GM12872 (cell line): ENCODE results near the gene PTPRD.

ENCODE experiments used
- TF ChIP-seq, protein P1 (sequence below): IDR thresholded peaks from 3 replicates; pipeline ENCODE4 v1.5.1; 2011; ENCODE audit warnings: low read depth, mild to moderate bottlenecking, low read length, moderate library complexity; ENCODE audit not compliant: insufficient read depth

PTPRD gene

DNA sequence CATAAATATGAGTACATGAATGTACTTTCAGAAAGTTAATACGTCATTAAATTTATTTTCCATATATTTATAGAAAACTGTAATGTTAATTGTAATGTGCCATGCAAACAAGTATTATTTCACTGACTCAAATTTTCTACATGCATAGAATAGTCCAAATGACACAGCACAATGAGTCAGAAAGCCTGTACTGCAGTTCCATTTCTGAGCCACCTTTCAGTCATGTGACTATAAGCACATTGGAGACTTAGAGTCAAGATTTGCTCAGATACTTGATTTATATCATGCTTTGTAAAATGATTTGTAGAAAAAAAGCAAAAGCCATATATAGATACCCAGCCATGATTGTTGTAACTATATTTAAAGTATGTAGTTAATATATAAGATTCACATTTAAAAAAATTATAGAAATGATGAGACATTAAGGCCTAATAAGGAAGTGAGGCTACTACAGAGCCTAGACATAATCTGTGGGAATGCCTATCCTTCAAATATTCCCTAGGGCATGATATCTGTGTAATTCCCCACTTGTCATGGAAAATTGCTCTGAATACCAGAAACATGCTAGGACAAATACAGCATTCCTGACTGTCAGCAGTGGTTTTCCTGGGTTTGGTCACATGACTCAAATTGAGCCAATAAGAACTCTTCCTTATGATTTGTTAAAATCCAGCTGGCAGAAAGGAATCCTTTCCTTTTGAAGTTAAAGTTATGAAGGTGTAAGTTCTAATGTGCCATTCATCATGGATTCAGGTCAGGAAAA lies 50.0 kb downstream of the PTPRD start:
- TF ChIP-seq, protein P1, sequence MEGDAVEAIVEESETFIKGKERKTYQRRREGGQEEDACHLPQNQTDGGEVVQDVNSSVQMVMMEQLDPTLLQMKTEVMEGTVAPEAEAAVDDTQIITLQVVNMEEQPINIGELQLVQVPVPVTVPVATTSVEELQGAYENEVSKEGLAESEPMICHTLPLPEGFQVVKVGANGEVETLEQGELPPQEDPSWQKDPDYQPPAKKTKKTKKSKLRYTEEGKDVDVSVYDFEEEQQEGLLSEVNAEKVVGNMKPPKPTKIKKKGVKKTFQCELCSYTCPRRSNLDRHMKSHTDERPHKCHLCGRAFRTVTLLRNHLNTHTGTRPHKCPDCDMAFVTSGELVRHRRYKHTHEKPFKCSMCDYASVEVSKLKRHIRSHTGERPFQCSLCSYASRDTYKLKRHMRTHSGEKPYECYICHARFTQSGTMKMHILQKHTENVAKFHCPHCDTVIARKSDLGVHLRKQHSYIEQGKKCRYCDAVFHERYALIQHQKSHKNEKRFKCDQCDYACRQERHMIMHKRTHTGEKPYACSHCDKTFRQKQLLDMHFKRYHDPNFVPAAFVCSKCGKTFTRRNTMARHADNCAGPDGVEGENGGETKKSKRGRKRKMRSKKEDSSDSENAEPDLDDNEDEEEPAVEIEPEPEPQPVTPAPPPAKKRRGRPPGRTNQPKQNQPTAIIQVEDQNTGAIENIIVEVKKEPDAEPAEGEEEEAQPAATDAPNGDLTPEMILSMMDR: no peak

DNA sequence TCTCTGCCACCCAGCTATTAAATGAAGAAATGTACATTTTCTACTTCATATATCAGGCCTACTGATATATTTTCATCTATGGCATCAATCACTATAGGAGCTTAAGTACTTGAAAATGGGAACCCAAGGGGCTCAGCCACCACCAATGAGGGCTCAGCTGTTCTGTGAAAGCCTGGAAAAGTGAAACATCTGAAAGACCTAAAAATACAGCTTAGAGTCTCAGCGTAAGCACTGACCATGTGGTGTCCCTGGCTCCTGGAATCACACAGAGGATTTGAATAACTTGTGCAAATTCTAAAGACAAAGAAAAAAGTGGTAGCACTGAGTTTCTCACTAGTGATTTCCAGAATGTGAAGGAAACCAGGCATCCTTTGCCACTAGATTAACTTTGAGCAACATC lies 64.5 kb downstream of the PTPRD start:
- TF ChIP-seq, protein P1: no peak

DNA sequence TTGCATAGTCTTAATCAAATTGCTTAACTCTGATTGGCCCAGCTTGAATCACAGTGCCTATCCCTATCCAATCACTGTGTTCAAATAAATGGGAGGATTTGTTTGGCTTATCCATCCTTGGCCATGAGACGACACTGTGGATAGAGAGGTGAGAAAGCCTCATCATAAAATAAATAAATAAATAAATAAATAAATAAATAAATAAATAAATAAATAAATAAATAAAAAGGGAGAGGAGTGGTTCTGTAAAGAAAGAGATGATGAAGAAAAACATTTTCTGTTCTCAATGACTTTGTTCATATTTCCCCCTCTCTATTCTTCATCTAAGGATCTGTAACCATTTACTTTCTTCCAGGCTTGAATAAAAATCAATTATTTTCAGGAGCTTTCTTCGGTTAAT lies 74.7 kb downstream of the PTPRD start:
- TF ChIP-seq, protein P1: no peak

DNA sequence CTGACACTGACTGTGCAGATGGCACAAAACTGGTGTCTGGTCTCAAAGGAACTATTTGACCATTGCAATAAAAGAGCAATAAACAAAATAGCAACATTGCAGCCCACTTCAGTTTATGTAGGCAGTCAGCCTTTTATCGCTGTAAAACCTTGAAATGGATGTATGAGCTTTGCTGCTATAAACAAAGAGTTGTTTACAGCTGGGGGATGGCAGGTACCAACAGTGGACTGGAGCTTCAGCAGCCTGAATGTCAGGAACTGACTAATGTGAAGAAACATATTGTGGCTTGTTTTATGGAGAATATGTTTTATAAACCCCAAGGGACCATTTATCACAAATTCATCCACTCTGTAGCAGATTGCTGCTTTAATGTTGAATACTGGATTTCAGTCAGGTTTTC lies 78.0 kb downstream of the PTPRD start:
- TF ChIP-seq, protein P1: no peak

DNA sequence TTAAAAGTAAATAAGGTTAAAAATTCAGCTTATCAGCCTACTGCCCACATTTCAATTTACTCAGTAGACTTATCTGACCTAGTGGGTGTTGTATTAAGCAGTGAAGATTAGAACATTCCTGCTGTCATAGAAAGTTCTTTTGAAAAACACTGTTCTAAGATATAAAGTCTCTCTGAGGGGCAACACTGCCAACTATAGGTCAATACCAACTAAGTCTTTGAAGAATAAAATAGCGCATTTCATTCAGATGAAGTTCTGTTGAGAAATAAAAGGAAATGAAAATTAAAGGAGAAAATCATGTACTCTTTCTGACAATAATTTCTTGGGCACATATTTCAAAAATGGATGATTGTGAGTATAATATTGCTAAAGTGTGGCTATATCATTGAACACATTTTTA lies 86.8 kb downstream of the PTPRD start:
- TF ChIP-seq, protein P1: no peak

DNA sequence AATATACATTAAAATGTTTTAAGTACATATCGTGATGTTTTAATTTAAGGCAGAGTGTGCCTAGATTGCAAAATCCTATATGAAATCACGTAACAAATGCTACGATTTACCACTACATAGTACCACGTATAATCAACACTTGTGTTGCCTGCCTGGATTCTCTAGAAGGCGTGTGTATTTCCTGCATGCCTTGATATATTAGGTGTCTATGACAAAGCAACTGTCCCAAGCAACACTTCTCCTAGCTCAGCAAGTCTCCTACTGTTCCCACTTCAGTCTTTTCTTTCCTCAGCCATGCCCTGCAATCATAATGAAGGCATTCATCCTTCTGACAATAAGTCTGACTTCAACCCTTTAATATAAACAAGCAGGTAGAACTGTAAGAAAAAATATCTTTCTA lies 89.6 kb downstream of the PTPRD start:
- TF ChIP-seq, protein P1: no peak

DNA sequence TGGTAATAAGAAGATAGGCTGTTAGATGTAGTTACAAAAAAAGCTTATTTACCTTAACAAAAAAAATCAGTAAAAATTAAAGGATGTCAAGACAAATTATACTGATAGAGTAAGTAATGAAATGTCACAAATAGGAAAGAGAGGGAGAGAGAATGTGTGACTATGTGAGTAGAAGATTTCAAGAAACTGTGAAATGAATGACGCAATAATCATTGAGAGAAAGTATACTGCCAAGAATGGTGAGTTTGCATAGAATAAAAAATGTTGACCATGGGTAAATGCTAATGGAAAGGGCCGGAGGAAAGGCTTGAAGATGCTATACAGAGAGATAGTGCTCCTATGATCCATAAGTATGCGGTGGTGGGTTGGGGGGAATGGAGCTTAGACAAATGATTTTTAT lies 100.7 kb downstream of the PTPRD start:
- TF ChIP-seq, protein P1: no peak
